NCI-H1092 treated with DMSO at 0.1 percent for 48 hours (cell line): ENCODE data around the gene FAM222B.
A peak's percentile ranks its signal among the peaks of the same experiment; 100 is the strongest.
"Not testable (repeated sequence)": the region's sequence is repeated elsewhere in the genome, so short reads cannot be mapped to it uniquely, and the experiment has no call there.

Experiments used
- DNase-seq: peaks from one replicate; lab custom pipeline; 2025; lab: John Stamatoyannopoulos, UW

The FAM222B gene

GRCh38 chr17:28839221-28839620 lies 3.4 kb downstream of the FAM222B start:
- no peak for DNase-seq

- not testable (repeated sequence) for DNase-seq
Measured at GRCh38 chr17:28836541-28836940, 6.0 kb downstream of the FAM222B start.

- DNase-seq = no peak
Measured at GRCh38 chr17:28834420-28834819, 8.2 kb downstream of the FAM222B start.

- DNase-seq = no peak
Measured at GRCh38 chr17:28828294-28829040, 14.1 kb downstream of the FAM222B start.

GRCh38 chr17:28827672-28828071 lies 14.9 kb downstream of the FAM222B start:
- DNase-seq = no peak

- DNase-seq = no peak
Measured at GRCh38 chr17:28819582-28819981, 23.0 kb downstream of the FAM222B start.

- DNase-seq = no peak
Measured at GRCh38 chr17:28818819-28819221, 23.8 kb downstream of the FAM222B start.

GRCh38 chr17:28816540-28816939 lies 26.1 kb downstream of the FAM222B start:
- no peak for DNase-seq

GRCh38 chr17:28812748-28813377 lies 29.7 kb downstream of the FAM222B start:
- peak; percentile 84 for DNase-seq

- peak; percentile 97 for DNase-seq
Measured at GRCh38 chr17:28812091-28812747, 30.4 kb downstream of the FAM222B start.

- peak; percentile 49 for DNase-seq
Measured at GRCh38 chr17:28811651-28812090, 30.9 kb downstream of the FAM222B start.

GRCh38 chr17:28810437-28810836 lies 32.2 kb downstream of the FAM222B start:
- no peak for DNase-seq

GRCh38 chr17:28807925-28808634 lies 34.5 kb downstream of the FAM222B start:
- peak; percentile 64 for DNase-seq

GRCh38 chr17:28796062-28796461 lies 46.5 kb downstream of the FAM222B start:
- no peak for DNase-seq

GRCh38 chr17:28794846-28795441 lies 47.6 kb downstream of the FAM222B start:
- not testable (repeated sequence) for DNase-seq

- no peak for DNase-seq
Measured at GRCh38 chr17:28792877-28793661, 49.5 kb downstream of the FAM222B start.

GRCh38 chr17:28788100-28788499 lies 54.5 kb downstream of the FAM222B start:
- no peak for DNase-seq

- DNase-seq = no peak
Measured at GRCh38 chr17:28783161-28783560, 59.4 kb downstream of the FAM222B start.

- not testable (repeated sequence) for DNase-seq
Measured at GRCh38 chr17:28779601-28780000, 63.0 kb downstream of the FAM222B start.

GRCh38 chr17:28777178-28777577 lies 65.4 kb downstream of the FAM222B start:
- no peak for DNase-seq

GRCh38 chr17:28774206-28774605 lies 68.4 kb downstream of the FAM222B start:
- no peak for DNase-seq
